Adipose tissue (tissue), 3 donors: ENCODE results near the gene DSTN. TPM values are rescaled to one million over a fixed set of nuclear protein-coding genes. Genes with fewer than 3 reads are reported as not detected.
A peak's percentile ranks its signal among the peaks of the same experiment; 100 is the strongest.

Experiments
- H3K27ac ChIP-seq: one replicate; pipeline ENCODE4 v1.5.1; 2013; ENCODE audit warnings: low read depth, low read length
- WGBS, 3 donors: extraction: QIAGEN DNeasy Blood & Tissue Kit; methylation state at CpG; one replicate each; pipeline ENCODE4 v1.1.7; 2013; 5-methylcytosine and 5-hydroxymethylcytosine counted together
- polyA plus RNA-seq, 3 donors: library from polyadenylated mRNA; stranded (reverse); fragments of 200-250 nt; gene quantifications; one replicate each; pipeline ENCODE4 v1.2.3, GENCODE V29; 2013
- donor health status: healthy with polysubstance abuse.
- donor health status: Bipolar disorder and iron deficiency.
- donor health status: healthy.

The DSTN gene
- polyA plus RNA-seq, 3 donors: 200 to 487 (median 295) TPM

GRCh38 chr20:17570347-17571152 lies 675 bp downstream of the DSTN start:
- 1% methylated on average over 43 of the region's 43 CpGs for WGBS, 3 donors

GRCh38 chr20:17571153-17571527 lies 1.3 kb downstream of the DSTN start:
- 7 to 16% (median 13%) methylated on average over 6 of the region's 6 CpGs for WGBS, 3 donors
- H3K27ac ChIP-seq: no peak overlapping the region

More at GRCh38 chr20:17570347-17571152, 675 bp downstream of the DSTN start:
- peak overlapping the region; percentile 9 for H3K27ac ChIP-seq

- H3K27ac ChIP-seq: no peak overlapping the region
- 20 to 66% (median 53%) methylated on average over 7 of the region's 7 CpGs for WGBS, 3 donors
These were observed 2.3 kb downstream of the DSTN start for GRCh38 chr20:17572034-17572638.

GRCh38 chr20:17573463-17573862 lies 3.6 kb downstream of the DSTN start:
- no peak overlapping the region for H3K27ac ChIP-seq
- WGBS, 3 donors: 42 to 81% (median 71%) methylated on average over 3 of the region's 3 CpGs

GRCh38 chr20:17576215-17576614 lies 6.3 kb downstream of the DSTN start:
- 29 to 83% (median 78%) methylated on average over 8 of the region's 8 CpGs for WGBS, 3 donors
- H3K27ac ChIP-seq: no peak overlapping the region

GRCh38 chr20:17579369-17580039 lies 9.6 kb downstream of the DSTN start:
- H3K27ac ChIP-seq: no peak overlapping the region
- 88 to 95% (median 95%) methylated on average over 4 of the region's 4 CpGs for WGBS, 3 donors

- H3K27ac ChIP-seq: no peak overlapping the region
- 94 to 100% (median 97%) methylated on average over 2 of the region's 2 CpGs for WGBS, 3 donors
These were observed 11.0 kb downstream of the DSTN start for GRCh38 chr20:17580895-17581294.

GRCh38 chr20:17583126-17583525 lies 13.3 kb downstream of the DSTN start:
- WGBS, 3 donors: 97 to 98% (median 98%) methylated on average over 3 of the region's 3 CpGs
- H3K27ac ChIP-seq: no peak overlapping the region

GRCh38 chr20:17584689-17585088 lies 14.8 kb downstream of the DSTN start:
- no peak overlapping the region for H3K27ac ChIP-seq

GRCh38 chr20:17586250-17586649 lies 16.4 kb downstream of the DSTN start:
- H3K27ac ChIP-seq: no peak overlapping the region
- 66 to 88% (median 83%) methylated on average over 2 of the region's 2 CpGs for WGBS, 3 donors

GRCh38 chr20:17587148-17587547 lies 17.3 kb downstream of the DSTN start:
- 81 to 97% (median 88%) methylated on average over 1 of the region's 1 CpG for WGBS, 3 donors
- H3K27ac ChIP-seq: no peak overlapping the region

GRCh38 chr20:17587824-17588223 lies 17.9 kb downstream of the DSTN start:
- no peak overlapping the region for H3K27ac ChIP-seq
- 56 to 87% (median 74%) methylated on average over 3 of the region's 3 CpGs for WGBS, 3 donors

- WGBS, 3 donors: 63 to 87% (median 76%) methylated on average over 7 to 8 of the region's 8 CpGs
- no peak overlapping the region for H3K27ac ChIP-seq
These were observed 19.4 kb downstream of the DSTN start for GRCh38 chr20:17589161-17589834.

GRCh38 chr20:17590245-17590644 lies 20.4 kb downstream of the DSTN start:
- H3K27ac ChIP-seq: no peak overlapping the region
- 8 to 68% (median 60%) methylated on average over 1 of the region's 1 CpG for WGBS, 3 donors

- 62 to 98% (median 95%) methylated on average over 4 of the region's 4 CpGs for WGBS, 3 donors
- H3K27ac ChIP-seq: no peak overlapping the region
These were observed 24.0 kb downstream of the DSTN start for GRCh38 chr20:17593902-17594301.

GRCh38 chr20:17594443-17594842 lies 24.6 kb downstream of the DSTN start:
- no peak overlapping the region for H3K27ac ChIP-seq

- H3K27ac ChIP-seq: no peak overlapping the region
- WGBS, 3 donors: 69 to 85% (median 72%) methylated on average over 2 of the region's 2 CpGs
These were observed 26.0 kb downstream of the DSTN start for GRCh38 chr20:17595856-17596255.

GRCh38 chr20:17598013-17598550 lies 28.2 kb downstream of the DSTN start:
- 31 to 96% (median 93%) methylated on average over 1 of the region's 1 CpG for WGBS, 3 donors
- no peak overlapping the region for H3K27ac ChIP-seq

- WGBS, 3 donors: 37 to 82% (median 75%) methylated on average over 4 of the region's 4 CpGs
These were observed 32.1 kb downstream of the DSTN start for GRCh38 chr20:17601957-17602356.

More at GRCh38 chr20:17601957-17602356, 32.1 kb downstream of the DSTN start:
- H3K27ac ChIP-seq: no peak overlapping the region
